Activated T-helper 9 cell treated with anti-CD3 and anti-CD28 coated beads, Interleukin-2, amount 50 U/mL, for 16 hours (primary cell): ENCODE measurements around the gene SMOC1.

Experiments used
- DNase-seq: peaks from one replicate; pipeline ENCODE4 v3.0.0-alpha.2; 2020; ENCODE audit warnings: low read depth

The SMOC1 gene

DNA sequence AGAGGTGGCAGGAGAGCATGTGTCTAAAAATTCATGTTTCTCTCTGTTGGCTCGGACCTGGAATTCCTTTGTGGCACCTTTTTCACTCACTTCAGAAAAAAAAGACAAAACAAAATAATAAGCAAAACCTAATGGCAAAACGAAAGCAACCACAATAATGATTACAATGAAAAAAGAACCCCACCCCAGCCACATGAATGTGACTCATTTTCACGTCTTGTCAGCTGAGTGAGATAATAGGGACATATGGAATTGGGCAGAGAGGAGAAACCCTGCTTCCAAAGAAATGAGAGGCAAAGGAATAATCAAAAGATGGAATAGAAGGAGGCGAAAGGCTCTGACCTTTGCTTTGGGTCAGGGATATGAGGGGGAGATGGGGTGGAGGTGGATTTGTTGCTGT, 166.1 kb downstream of the SMOC1 start:
- DNase-seq, result no peak

DNA sequence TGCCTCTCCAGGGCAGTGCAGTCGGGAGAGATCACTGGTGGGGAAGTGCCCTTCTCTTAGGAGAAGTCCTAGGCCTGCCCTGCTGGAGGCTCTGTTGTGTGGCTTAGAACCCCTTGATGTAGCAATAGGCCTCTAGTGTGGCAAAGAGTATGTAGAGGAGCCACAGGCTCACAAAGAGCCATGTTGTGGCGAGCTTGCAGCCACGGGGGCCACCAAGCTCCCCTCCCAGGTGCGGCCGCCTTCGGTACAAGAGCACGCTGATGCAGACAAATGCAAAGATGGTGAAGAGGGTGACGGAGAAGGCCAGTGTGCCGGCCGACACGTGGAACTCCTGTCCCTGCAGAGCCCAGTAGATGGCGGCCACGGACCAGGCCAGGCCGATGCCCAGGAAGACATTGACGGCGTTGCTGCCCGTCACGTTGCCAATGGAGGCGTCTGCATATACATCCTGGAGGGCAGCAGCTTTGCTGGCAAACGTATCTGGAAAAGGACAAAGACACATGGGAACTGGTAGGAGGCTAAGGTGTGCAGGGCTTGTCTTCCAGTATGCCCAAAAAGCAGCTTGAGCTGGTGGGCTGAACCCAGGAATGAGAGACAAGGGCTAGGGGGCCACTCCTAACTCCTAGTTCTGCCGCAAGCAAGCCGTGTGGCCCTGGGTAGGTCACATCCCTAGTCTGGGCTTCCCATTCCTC, 166.8 kb downstream of the SMOC1 start:
- DNase-seq, result no peak

DNA sequence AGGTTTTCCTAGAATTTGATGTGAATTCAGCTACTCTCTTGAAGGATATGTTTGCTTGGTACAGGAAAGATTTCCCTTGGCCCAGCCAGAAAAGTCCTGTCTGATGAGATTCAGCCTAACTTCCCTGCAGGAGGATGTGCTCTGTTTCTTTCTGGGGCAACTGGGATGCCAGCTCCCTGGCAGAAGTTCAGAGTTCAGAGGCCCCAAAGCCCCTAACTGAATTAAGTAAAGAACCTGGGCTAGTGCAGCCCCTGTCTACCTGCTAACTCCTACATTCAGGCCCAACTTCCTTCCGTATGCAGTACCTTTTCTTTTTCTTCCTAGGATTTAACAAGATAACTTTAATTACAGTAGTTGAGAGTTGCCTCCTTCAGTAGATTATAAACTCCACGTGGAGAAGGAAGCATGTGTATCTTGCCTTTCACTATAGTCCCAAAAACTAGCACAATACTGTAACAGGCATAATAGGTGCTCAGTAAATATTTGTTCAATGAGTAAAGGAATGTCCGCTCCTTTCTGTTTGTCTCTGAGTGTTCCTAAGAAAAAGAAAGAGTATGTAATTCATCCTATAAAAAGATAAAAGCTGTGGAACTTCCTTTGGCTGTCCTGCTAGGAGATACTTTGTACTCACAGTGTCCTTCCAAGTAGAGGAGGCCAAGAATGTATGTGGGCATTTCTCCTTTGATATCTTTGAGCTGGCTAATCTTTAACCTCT, 168.5 kb downstream of the SMOC1 start:
- DNase-seq, result no peak

DNA sequence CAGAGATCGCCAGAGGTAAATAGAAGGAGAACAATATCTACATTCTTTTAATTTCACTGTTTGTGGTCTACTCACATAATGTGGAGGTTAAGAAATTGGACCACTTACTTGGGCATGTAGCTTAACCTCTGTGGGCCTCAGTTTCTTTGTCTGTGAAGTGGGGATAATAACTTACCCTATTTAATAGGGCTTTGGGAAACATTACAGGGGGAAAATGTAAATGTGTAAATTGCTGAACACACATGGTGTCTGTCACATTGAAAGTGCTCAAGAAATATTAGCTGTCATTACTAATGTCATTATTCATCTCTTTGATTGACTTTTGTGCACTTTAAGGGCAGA, 169.1 kb downstream of the SMOC1 start:
- DNase-seq, result no peak

DNA sequence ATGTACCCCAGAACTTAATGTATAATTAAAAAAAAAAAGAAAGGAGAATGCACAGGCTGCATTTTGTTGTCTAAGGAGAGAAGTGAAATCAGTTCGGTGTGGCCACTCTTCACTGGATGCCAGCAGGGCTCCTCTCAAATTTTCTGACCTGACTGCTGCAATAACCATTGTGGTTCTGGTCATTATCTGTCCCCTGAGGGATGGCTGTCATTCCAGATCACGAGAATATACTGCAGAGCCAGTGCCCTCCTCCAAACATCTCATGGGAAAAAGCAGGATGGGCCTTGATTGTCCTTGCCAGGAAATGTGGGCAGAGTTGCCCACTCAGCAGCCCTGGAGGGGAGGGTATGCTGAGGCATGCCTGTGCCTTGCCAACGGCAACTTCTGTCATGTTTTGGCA, 170.4 kb downstream of the SMOC1 start:
- no peak for DNase-seq

DNA sequence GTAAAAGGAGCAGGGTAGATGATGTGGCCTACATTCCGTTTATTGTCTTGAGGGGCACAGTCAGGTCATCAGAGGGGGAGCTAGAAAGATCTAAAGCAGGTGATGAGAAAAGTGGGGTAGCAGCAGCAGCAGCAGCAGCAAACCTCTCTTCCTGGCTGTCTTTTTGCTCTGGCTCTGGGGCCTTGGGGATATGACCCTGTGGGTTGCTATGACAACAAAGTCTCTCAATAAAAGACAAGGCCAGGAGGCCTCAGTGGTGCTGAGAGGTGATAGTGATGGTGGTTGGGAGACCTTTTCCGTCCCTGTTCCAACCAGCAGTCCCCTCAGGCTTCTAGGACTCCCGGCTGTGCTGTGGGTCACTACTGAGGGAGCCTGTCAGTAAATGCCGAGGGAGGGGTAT, 170.9 kb downstream of the SMOC1 start:
- no peak for DNase-seq

DNA sequence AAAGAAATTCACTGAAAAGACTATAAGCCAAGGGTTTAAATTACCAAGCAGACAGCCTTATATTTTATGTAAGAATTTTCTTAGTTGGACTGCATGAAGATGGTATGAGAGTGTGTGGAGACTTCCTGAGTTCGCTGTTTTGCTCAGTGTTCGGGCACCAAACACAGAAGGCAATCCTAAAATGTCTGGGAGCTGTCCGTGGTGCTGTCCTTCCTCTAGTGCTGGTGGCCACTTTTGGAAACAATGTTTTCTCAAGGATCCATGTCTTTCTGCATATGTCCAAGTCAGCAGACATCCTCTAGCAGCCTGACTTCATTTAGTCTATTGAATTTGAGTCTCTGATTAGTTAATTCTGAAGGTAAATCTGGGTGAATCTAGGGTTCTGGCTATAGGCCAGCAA, 173.8 kb downstream of the SMOC1 start:
- no peak for DNase-seq

DNA sequence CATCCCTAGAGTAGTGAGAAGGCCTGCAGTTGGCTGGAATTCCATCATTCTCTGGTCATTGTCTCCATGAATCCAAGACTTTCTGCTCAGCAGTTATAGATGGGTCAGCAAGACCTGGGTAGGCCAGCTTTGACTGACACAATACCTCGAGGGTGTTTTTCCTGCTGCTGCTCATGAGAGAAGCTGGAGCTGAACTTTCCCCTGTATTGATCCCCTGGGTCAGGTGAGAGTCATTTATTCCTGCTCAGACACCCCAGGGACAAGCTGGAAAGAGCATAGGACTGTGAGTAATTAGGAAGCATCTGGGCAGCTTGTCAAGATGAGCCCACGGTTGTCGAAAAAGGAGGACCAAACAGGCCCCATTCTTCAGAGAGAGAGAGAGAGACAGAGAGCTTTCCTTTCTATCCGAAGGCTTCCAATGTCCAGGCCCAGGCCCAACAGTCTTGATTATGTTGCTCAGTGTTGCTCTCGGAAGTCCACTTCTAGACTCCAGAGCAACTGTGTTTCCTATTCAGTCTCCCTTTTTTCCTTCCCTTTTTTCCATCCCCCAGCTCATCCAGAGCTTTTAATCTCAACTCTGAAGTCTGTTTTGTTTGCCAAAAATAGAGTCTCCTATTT, 178.4 kb downstream of the SMOC1 start:
- DNase-seq, result no peak

DNA sequence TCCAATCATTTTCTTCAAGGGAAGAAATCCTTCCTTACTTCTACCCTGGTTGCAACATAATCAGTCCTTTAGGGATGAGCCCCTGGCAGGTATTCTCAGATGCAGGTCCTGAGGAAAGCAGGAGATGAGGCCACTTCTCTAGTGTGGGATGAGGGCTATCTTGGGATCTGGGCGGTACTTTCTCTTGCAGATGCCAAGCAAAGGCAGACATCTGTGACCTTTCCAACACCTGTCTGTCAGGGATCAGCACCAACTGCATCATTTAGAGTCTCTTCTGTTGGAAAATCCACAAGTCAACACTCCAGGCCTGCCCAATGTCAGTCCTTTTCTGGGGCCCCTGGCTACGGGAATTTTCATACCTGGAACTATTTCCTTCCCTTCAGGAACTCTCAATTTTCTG, 180.3 kb downstream of the SMOC1 start:
- DNase-seq, result no peak

DNA sequence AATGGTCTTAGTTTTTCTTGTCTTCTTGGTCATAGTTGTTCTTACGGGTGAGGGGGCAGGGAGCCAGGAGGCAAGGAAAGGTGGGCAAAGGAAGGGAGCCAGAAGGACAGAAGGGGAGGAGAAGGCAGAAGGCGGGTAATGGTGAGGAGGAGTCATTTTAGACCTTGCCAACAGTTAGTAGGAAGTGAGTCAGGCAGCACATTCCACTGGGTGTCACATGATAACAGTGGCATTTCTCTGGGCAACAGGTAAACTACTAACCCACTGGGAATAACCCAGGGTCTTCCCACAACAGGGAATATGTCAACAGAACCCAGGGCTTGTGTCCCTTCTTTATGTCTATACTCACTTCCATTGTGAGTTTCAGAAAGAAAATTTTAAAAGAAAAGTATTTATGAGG, 181.9 kb downstream of the SMOC1 start:
- DNase-seq, result no peak

DNA sequence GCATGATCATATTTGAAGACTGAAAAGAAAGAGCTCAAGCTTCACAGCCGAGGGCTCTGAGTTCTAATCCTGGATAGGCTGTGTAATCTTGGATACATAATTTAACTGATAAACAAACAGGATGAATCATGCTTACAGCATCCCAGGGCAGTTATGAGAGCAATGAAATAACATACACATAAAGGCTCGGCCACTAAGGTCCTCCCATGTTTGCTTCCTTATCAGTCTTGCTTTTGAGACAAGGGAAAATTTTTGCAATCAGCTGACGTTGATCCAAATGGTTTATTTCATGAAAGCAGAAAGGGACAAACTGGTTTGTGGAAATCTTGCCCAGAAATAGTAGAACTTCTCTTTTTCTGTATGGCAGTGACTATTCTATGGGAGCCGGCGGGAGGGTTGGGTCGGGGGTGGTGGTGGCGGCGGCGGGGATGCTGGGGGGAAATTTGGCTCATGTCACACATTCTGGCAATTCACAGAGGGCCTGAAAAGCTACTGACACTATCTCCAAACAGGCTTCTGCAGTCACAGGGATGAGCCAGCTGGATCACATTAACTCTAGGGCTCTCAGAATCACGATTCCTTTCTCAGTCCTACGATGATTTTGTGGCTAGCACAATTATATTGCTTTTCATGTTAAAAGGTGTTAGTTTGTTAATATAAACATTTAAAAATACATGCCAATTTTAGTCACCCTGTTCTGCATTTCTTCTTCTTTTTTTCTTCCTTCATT, 185.1 kb downstream of the SMOC1 start:
- DNase-seq, result no peak

DNA sequence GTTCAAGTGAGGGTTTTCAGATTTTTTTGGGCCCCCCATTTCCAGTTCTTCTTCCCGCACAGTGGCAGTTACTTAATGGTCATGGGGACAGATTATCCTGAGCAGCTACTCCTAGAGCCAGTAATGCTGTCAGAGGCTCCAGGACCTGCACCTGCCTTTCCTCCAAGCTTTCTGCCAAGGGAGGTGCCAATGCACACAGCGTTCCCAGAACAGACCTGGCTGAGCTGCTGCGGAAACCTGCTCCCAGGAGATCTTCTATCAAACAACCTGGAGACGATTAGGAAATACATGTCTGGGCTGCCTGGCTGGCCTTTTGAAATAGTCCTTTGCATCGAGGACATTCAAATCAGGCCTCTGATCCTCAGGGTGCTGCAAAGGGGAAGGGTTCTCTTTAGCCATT, 188.6 kb downstream of the SMOC1 start:
- no peak for DNase-seq

DNA sequence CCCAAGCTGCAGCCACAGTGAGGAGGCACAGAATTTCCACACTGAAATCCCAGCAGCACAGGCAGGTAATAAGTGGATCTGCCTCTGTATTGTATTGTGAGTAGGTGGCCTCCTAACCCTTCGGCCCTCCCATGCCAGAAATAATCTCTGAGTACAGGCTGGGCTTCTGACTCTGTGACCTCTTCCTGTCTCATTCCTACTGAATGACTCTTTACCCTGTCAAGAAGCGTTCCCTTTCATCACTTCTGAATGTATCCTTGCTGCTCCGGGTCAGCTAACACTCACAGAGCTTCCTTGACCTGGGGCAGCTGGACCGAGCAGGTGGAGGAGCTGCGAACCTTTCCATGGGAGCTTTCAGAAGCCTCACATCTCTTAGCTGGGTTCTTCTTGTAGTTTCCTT, 190.0 kb downstream of the SMOC1 start:
- DNase-seq, result no peak

DNA sequence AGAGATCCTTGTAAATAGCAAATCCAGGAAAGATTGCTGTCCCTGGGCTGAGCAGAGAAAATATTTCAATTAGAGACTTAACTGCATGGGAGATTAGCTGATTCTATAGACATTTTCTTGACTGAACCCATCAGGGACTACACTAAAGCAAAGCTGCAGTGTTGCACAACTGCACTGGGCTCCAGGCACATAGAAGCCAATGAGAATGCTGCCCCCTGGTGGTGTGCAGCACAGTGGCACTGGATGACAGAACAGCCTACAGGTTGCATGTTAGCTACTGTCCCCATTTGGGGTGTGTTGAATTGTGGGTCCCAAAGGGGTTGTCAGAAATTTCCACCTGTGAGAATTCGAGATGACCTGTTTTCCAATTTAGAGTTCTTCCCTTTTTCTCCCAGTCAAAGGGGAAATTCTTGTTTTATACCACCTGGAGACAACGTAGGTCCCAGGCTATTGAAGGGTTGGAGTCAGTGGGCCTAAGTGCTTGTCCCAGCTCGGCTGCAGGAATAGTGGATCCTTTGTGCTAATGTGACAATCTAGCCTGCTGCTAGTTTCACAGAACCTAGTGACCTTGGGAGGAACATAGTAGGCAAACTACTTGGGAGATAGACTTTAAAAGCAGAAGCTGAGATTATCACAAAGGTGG, 194.8 kb downstream of the SMOC1 start:
- DNase-seq, result peak; percentile 9

DNA sequence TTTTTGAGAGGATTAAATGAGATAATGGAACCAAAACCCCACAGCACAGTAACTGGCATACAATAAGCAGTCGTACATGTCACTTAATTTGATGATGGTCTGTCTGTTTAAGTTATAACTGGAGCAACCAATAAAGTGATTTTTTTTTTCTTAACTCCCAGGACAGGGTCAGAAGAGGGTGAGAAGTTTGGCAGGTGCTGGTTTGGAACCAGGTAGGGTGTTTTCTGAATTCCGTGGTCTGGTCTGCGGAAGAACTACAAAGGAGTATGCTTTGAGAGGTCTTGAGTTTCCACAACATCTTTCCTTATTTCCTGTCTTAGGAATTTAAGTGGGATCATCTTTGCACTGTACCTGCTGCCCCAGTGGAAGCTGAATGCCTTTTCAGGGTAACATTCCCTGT, 197.8 kb downstream of the SMOC1 start:
- no peak for DNase-seq

DNA sequence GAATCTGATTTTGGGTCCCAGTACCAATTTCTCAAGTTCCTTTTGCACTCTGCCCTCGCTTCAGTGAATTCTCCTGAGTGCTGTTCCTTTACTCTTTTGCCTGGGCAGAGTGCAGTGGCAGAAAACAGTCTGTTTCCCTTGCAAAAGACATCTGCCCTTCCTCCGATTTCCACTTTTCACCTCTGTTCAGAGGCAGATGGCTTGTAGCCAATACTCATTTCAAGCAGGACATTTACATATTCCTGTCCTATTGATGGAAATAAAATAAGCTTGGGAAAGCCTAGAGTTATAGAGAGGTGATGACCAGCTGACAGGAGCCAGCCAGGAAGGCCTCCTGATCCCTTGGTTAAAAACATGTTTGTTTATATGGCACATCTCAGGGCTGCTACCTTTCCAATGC, 198.5 kb downstream of the SMOC1 start:
- no peak for DNase-seq

DNA sequence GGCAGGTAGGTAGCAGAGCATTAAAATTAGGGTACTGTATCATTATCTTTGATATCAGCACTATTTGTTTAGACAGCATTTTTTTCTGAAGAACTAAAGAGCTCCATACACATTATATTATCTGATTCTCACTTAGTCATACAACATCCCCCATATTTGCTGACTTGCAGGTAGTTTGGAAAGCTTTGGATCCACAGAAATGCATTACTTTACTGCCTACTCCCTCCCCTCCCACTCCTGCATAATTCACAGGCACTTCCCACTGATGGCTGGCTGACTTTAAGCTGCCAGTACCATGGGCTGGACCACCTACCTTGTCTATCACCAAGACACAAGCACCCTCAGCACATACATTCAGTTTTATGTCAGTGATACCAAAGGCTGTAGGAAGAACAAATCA, 199.1 kb downstream of the SMOC1 start:
- DNase-seq, result no peak

DNA sequence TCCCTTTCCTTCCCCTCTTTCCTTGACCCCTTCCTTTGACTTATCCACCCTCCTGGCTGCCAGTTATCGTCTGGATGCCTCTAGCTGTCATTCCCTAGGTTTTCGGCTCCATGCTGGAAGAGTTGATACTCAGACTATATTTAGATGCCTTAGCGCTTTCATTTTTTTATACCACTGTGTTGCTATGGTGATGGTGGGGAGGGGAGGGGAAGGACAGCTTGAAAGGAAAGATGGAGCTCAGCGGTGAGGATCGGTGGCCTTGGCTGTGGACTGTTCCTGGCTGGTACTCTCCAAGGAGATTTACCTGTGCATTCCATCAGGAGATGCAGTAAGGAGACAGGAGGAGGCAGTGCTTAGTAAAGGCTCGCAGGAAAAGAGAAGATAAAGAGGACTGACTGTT, 200.9 kb downstream of the SMOC1 start:
- DNase-seq, result no peak
